HCT116 (cell line): ENCODE results near the gene LAMP1. TPM values are rescaled to one million over a fixed set of nuclear protein-coding genes. Genes with fewer than 3 reads are reported as not detected.

Source experiments
- ATAC-seq: fragments of 200-7000 bp; cut with Tn5 transposase; 2 replicates; pipeline ENCODE4 v1.9.1; 2020; ENCODE audit warnings: mild to moderate bottlenecking, moderate library complexity
- BruUV-seq: library from RNA; stranded (reverse); fragments of 400-500 nt; replicated peaks from 2 replicates; lab custom pipeline; 2021; lab: Mats Ljungman, UMichigan
- CTCF ChIA-PET: fragments of 300-600 bp; sonication (Branson Sonifier 250); formaldehyde crosslinking; loops from one replicate; lab custom pipeline; 2021; ENCODE audit warnings: antibody characterized with exemption; lab: Charles Lee
- POLR2A ChIA-PET: fragments of 300-600, 350-600 bp; sonication (Branson Sonifier 250); formaldehyde crosslinking; loops from one replicate; lab custom pipeline; 2021; ENCODE audit warnings: antibody characterized with exemption; lab: Charles Lee
- RAD21 ChIA-PET, 2 experiments: fragments of 300-600 bp; sonication (Branson Sonifier 250); formaldehyde crosslinking; loops; one replicate each; lab custom pipeline; 2023; ENCODE audit warnings: low total read pairs in 2 of 2; ENCODE audit not compliant: uncharacterized antibody in 2 of 2, unreplicated experiment in 2 of 2, low non-redundant PET in 1 of 2; lab: Charles Lee
- DNase-seq: peaks from one replicate; pipeline ENCODE4 v3.0.0-alpha.2; 2010; ENCODE audit warnings: low read depth, low spot score
- H2AFZ ChIP-seq: fragments of 200-600 bp; shearing (Covaris generic), sonication (generic); 2 replicates; pipeline ENCODE4 v1.6.1; 2017; ENCODE audit warnings: low read depth, mixed run types, mixed read lengths, antibody characterized with exemption, low read length; ENCODE audit not compliant: poor library complexity, severe bottlenecking
- H3K27ac ChIP-seq: 2 replicates; pipeline ENCODE4 v1.5.1; 2012; ENCODE audit warnings: low read depth, low read length
- H3K27me3 ChIP-seq: fragments of 200-600 bp; sonication (generic); 2 replicates; pipeline ENCODE4 v1.6.1; 2016; ENCODE audit warnings: mixed run types, low read length, mixed read lengths; ENCODE audit not compliant: insufficient read depth
- H3K36me3 ChIP-seq, 2 experiments: fragments of 200-500 bp in 1 of 2; fragments of 200-600 bp in 1 of 2; sonication (Bioruptor generic) in 1 of 2; sonication (generic) in 1 of 2; 2 replicates each; pipeline versions ENCODE4 v1.5.1 to v1.6.1; 2014 to 2016; ENCODE audit warnings: low read length in 2 of 2, inconsistent platforms in 1 of 2, mixed read lengths in 1 of 2, mixed run types in 1 of 2; ENCODE audit not compliant: insufficient read depth in 2 of 2, control insufficient read depth in 1 of 2
- H3K4me1 ChIP-seq, 2 experiments: fragments of 200-600 bp in 1 of 2; sonication (generic) in 1 of 2; 2 replicates each; pipeline versions ENCODE4 v1.5.1 to v1.6.1; 2012 to 2017; ENCODE audit warnings: low read length in 2 of 2, inconsistent platforms in 1 of 2, mild to moderate bottlenecking in 1 of 2, mixed read lengths in 1 of 2, mixed run types in 1 of 2, moderate library complexity in 1 of 2; ENCODE audit not compliant: insufficient read depth in 2 of 2, control insufficient read depth in 1 of 2
- H3K4me2 ChIP-seq: fragments of 200-600 bp; sonication (generic); 2 replicates; pipeline ENCODE4 v1.6.1; 2017; ENCODE audit warnings: mixed run types, low read length, mixed read lengths
- H3K4me3 ChIP-seq, 2 experiments: fragments of 200-600 bp in 1 of 2; sonication (generic) in 1 of 2; replicated peaks in 1 of 2; 2 replicates each; pipeline ENCODE4 v1.5.1; 2011 to 2016; ENCODE audit warnings: low read length in 2 of 2, control low read depth in 1 of 2, low read depth in 1 of 2, mild to moderate bottlenecking in 1 of 2, mixed read lengths in 1 of 2, mixed run types in 1 of 2
- H3K79me2 ChIP-seq: fragments of 200-600 bp; sonication (generic); 2 replicates; pipeline ENCODE4 v1.6.1; 2017; ENCODE audit warnings: mild to moderate bottlenecking, mixed run types, low read length, moderate library complexity, mixed read lengths; ENCODE audit not compliant: insufficient read depth
- H3K9ac ChIP-seq: fragments of 200-600 bp; sonication (generic); 2 replicates; pipeline ENCODE4 v1.6.1; 2016; ENCODE audit warnings: low read length, mixed read lengths
- H3K9me2 ChIP-seq: fragments of 200-600 bp; sonication (generic), shearing (Covaris generic); 2 replicates; pipeline ENCODE4 v1.6.1; 2017; ENCODE audit warnings: mixed run types, mild to moderate bottlenecking, moderate library complexity; ENCODE audit not compliant: insufficient read depth
- H3K9me3 ChIP-seq, 2 experiments: fragments of 200-500 bp in 1 of 2; fragments of 200-600 bp in 1 of 2; sonication (Bioruptor generic) in 1 of 2; sonication (generic) in 1 of 2; 2 replicates each; pipeline ENCODE4 v1.6.1; 2014 to 2017; ENCODE audit warnings: low read length in 2 of 2, mixed read lengths in 2 of 2, inconsistent platforms in 1 of 2, low read depth in 1 of 2, mild to moderate bottlenecking in 1 of 2, mixed run types in 1 of 2, moderate library complexity in 1 of 2; ENCODE audit not compliant: control insufficient read depth in 1 of 2, insufficient read depth in 1 of 2
- H4K20me1 ChIP-seq: fragments of 200-600 bp; sonication (generic), shearing (Covaris generic); 2 replicates; pipeline ENCODE4 v1.6.1; 2017; ENCODE audit warnings: mixed run types, mild to moderate bottlenecking, moderate library complexity; ENCODE audit not compliant: insufficient read depth
- ATF3 ChIP-seq: IDR thresholded peaks from 2 replicates; pipeline ENCODE4 v1.6.1; 2012
- CBX3 ChIP-seq: IDR thresholded peaks from 2 replicates; pipeline ENCODE4 v1.6.1; 2012; ENCODE audit warnings: low read depth
- CTCF ChIP-seq, 3 experiments: fragments of 200-600 bp in 1 of 3; sonication (generic) in 1 of 3; IDR thresholded peaks in 2 of 3; conservative IDR thresholded peaks in 1 of 3; 2 replicates each; pipeline ENCODE4 v1.5.1; 2012 to 2017; ENCODE audit warnings: low read depth in 2 of 3, low read length in 2 of 3, antibody characterized with exemption in 1 of 3, borderline replicate concordance in 1 of 3, control low read depth in 1 of 3, mild to moderate bottlenecking in 1 of 3, mixed read lengths in 1 of 3, mixed run types in 1 of 3, moderate library complexity in 1 of 3; ENCODE audit not compliant: insufficient read depth in 1 of 3
- EGR1 ChIP-seq: IDR thresholded peaks from 2 replicates; pipeline ENCODE4 v1.6.1; 2012; ENCODE audit warnings: low read depth
- MAX ChIP-seq: IDR thresholded peaks from 2 replicates; pipeline ENCODE4 v1.6.1; 2012
- POLR2AphosphoS5 ChIP-seq: IDR thresholded peaks from 2 replicates; pipeline ENCODE4 v1.6.1; 2011; ENCODE audit warnings: mild to moderate bottlenecking, low read depth, low read length, moderate library complexity
- REST ChIP-seq: IDR thresholded peaks from 2 replicates; pipeline ENCODE4 v1.6.1; 2012; ENCODE audit warnings: low read depth
- SIN3A ChIP-seq: IDR thresholded peaks from 2 replicates; pipeline ENCODE4 v1.6.1; 2012; ENCODE audit warnings: low read depth
- TCF7L2 ChIP-seq: IDR thresholded peaks from 2 replicates; pipeline ENCODE4 v1.7.0; 2011; ENCODE audit warnings: borderline replicate concordance, inconsistent platforms; ENCODE audit not compliant: insufficient read depth, insufficient read length; ENCODE audit errors: extremely low read depth
- ZBTB33 ChIP-seq: IDR thresholded peaks from 2 replicates; pipeline ENCODE4 v1.6.1; 2011; ENCODE audit warnings: mild to moderate bottlenecking, low read length, moderate library complexity; ENCODE audit not compliant: insufficient replicate concordance; ENCODE audit errors: extremely low read depth
- ZFX ChIP-seq: fragments of 450-650 bp; IDR thresholded peaks from 2 replicates; pipeline ENCODE4 v1.6.1; 2017
- ZNF274 ChIP-seq: fragments of 200-500 bp; sonication (Bioruptor generic); IDR thresholded peaks from 2 replicates; pipeline ENCODE4 v1.6.1; 2014; ENCODE audit warnings: mild to moderate bottlenecking, low read depth, low read length, inconsistent platforms
- intact Hi-C: fragments of 100-400 bp; cut with micrococcal nuclease; formaldehyde crosslinking; loops from 2 replicates; pipeline ENCODE4 v1.10.0; 2022
- total RNA-seq: library from RNA; stranded (reverse); gene quantifications from one replicate; pipeline ENCODE4 v1.2.1, GENCODE V29; 2021; ENCODE audit not compliant: unreplicated experiment

The LAMP1 gene
- total RNA-seq, 1 experiment from 2014 or later: 158 TPM

GRCh38 chr13:113280126-113280525, 16.9 kb upstream of the LAMP1 start:
- peaks cover 0 to 7% of the 10 kb centered on the region in 2 experiments; a peak in 1 of 4 replicates for H3K9me3 ChIP-seq
- no peak overlapping the region for H2AFZ ChIP-seq
- H3K9me2 ChIP-seq: no peaks in the 10 kb centered on the region
- no peak for DNase-seq
- no peak overlapping the region for H3K27ac ChIP-seq
- ChIA-PET POLR2A (no interaction called here), CTCF (no interaction called here)
- no peak overlapping the region for H3K4me2 ChIP-seq
- intact Hi-C loops: no loop called here
- no TSS peak for BruUV-seq
- H3K4me3 ChIP-seq: no peak overlapping the region
- ATAC-seq: no peak
- H3K4me1 ChIP-seq: peaks cover 0 to 8% of the 10 kb centered on the region in 2 experiments; a peak in 2 of 4 replicates
- no peak for TF ChIP-seq MAX
- TF ChIP-seq, all 23 proteins: peak for 0
- RAD21 ChIA-PET: no interaction called here
- Histone ChIP-seq H3K79me2 (no peaks in the 10 kb centered on the region), H3K9ac (no peak overlapping the region), H3K27me3 (no peaks in the 10 kb centered on the region), H4K20me1 (no peaks in the 10 kb centered on the region), H3K36me3 (no peaks in the 10 kb centered on the region)

- POLR2A ChIA-PET: no interaction called here
- TF ChIP-seq ZFX (no peak), POLR2AphosphoS5 (no peak), CBX3 (no peak), SIN3A (no peak), TCF7L2 (no peak), EGR1 (no peak), ZBTB33 (no peak), ZNF274 (no peak), ATF3 (no peak), CTCF (IDR thresholded peaks at IDR 0.05 in 2 of 3, conservative IDR thresholded peaks at IDR 0.05 in 1 of 3; ENCODE audit: borderline replicate concordance in 1 of 3, insufficient read depth in 1 of 3, low read depth in 2 of 3, low read length in 2 of 3) (no peak), REST (no peak)
Observed at GRCh38 chr13:113283904-113284303, 13.1 kb upstream of the LAMP1 start.

More at GRCh38 chr13:113283904-113284303, 13.1 kb upstream of the LAMP1 start:
- Histone ChIP-seq H4K20me1 (no peaks in the 10 kb centered on the region), H3K4me3 (no peak overlapping the region), H3K27ac (no peak overlapping the region), H2AFZ (no peak overlapping the region), H3K4me1 (no peaks in the 10 kb centered on the region), H3K9me2 (no peaks in the 10 kb centered on the region), H3K9ac (no peak overlapping the region), H3K9me3 (peaks cover 0 to 3% of the 10 kb centered on the region in 2 experiments; a peak in 1 of 4 replicates), H3K27me3 (no peaks in the 10 kb centered on the region), H3K36me3 (no peaks in the 10 kb centered on the region), H3K79me2 (no peaks in the 10 kb centered on the region), H3K4me2 (no peak overlapping the region)
- BruUV-seq: no TSS peak
- DNase-seq (no peak), ATAC-seq (no peak)
- CTCF ChIA-PET: no interaction called here
- intact Hi-C loops: no loop called here
- RAD21 ChIA-PET: no interaction called here
